GM18508 (cell line): ENCODE results near the gene BMPER.

Source experiments
- ATAC-seq: cut with Tn5 transposase; IDR thresholded peaks from one replicate; pipeline ENCODE4 v1.9.1; 2021; ENCODE audit warnings: moderate number of reproducible peaks; ENCODE audit not compliant: insufficient read depth, unreplicated experiment

The BMPER gene

DNA sequence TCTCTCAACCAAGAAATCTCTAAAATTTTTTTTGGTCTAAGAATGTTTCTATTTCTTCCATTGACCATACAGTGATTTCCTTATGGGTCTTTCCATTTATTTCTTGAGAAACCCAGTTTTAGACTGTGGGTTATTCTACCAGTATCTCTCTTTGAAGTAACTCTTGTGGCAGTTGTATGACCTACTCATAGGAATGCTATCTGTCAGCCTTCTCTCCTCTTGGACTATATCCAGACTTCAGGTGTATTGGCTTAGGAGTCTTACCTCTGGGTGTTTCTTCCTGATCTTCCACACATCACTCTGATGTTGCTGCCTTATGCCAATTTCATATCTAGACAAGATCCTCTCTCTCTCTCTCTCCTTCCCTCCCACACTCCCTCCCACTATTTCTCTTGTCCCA, 178.1 kb downstream of the BMPER start:
- no peak for ATAC-seq

DNA sequence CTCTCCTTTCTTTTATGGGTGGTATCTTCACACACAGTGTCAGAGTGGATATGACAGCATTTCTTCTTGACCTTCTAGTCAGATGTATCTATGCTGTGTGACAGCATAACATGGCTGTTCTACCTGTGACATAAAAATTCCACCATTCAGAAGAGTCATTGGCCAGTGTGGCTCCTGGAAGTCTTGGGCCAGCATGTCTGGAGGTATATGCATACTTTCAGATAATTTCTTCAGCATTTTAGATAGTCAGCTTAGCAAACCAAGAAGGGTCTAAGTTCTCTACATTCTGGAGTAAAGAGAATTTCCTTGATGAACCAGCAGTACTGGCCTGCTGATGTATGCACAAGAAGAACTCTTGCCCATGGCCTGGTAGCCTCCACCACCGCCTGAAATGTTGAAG, 179.3 kb downstream of the BMPER start:
- ATAC-seq: no peak

DNA sequence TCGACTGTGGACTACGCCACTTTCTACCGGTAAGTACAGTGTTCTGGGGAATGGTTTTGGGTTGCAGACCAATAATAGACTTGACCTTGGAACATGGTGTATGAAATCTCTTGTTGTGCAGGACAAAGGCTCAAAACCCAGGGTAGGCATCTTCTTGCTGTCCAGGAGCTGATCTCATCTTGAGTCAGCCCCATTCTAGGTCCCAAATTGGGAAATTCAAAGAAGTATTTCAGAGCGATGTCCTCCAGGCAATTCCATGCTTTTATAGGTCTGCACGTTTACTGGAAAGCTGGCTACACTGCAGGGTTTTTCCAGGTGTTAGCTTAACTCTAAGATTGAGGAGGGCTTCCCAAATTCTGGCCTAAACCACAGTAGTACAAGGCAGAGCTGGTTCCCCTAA, 180.7 kb downstream of the BMPER start:
- no peak for ATAC-seq

DNA sequence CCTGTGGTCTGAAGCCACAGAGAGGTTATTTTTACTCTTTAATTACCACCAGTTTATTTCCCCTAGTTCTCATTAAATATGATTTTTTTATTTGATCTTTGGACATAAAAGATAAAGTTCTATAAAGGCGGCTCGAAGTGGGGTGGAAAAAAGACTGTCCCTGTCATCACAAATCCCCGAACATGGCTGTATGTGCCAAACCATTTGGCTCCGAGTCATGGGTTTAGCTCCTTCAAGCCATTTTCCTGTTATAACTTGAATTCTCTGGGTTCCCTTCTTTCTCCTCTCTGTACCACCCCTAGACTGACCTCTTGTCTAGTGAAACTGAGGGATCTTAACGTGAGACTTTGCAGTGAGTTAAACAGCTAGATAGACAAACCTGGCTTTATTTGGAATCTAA, 181.6 kb downstream of the BMPER start:
- no peak for ATAC-seq

DNA sequence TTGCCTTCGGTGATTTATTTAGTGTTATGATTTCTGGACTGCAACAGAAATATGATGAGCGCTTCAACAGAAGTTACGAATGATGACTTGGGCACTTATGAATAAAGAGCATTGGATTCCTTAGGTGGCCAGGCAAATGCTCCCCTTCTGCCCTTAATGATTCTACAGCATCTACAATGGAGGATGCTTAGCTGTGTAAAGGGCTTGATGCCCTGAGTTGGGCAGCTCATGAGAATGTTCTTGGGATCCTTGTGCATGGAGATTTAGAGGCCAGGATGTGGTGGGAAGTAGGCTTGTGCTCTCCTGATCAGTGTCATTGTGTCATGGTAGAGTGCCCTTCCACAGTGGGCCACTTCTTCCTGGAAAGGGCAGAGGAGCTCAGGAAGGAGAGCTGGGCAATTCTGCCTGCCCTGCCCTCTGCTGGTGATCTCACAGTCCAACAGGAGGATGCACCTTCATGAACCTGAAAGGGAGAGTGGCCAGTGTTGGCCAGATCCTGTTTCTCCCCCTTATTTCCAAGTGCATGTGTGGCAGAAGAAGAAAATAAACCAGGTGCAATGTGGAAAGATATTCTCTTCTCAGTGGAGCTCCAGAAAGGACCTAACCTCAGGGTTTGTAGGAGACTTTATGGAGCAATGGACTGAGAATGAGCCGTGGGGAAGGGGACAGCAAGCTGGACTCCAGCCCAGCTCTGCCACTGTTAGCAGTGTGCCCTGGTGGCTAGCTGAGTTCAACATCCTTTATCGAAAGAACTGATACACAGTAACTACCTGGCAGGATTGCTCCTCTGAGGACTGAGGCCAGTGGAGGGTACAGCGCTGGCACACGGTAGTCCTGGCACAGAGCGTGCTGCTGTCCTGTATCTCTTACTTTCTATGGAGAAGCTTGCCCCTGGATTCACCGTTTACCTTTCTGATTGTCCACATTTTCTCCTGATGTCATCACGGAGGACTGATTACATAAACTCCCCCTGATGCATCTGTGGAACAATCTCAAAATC, 182.9 kb downstream of the BMPER start:
- no peak for ATAC-seq

DNA sequence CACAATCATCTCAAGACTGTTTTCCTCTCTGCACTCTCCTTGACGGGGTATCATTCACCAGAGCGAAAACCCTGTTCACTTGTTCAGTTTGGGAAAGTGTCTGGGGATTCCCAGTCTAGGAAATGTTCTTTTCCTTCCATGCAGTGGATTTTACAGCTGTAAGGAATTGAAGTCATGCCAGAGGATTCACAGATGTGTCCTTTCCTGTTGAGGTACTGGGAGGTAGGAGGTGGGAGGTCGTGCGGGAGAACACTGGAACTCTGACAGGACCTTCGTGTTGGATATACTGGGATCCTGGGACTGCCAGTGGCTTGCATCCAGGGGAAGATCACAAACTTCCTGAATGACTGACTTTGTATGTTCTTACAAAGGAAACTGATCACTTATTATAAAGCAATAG, 185.5 kb downstream of the BMPER start:
- ATAC-seq: no peak

DNA sequence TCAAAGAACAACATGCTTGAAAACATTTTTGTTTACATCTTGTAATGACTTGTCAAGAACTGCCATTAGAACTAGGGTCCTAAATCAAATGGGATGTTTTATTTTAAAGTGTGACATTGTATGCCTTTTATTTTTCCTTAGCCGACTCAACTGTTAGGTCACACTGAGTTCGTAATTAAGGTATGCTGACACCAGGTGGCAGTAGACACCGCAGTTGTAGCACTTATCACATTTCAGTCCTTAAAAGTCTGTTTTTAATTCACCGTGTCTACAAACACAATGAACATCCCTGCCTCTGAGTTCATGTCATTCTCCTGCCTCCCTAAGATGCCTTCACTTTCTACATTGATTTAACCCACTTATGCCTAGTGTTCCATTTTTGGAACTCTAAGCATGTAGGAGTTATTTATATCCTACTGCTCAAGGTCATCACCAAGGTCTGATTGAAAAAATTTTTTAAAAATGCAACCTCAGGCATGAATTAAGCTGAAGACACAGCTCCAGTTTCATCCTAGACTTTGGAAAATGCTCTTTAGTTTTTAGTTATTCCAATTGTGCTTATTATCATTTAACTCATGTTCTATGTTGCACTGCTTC, 186.1 kb downstream of the BMPER start:
- ATAC-seq: no peak

DNA sequence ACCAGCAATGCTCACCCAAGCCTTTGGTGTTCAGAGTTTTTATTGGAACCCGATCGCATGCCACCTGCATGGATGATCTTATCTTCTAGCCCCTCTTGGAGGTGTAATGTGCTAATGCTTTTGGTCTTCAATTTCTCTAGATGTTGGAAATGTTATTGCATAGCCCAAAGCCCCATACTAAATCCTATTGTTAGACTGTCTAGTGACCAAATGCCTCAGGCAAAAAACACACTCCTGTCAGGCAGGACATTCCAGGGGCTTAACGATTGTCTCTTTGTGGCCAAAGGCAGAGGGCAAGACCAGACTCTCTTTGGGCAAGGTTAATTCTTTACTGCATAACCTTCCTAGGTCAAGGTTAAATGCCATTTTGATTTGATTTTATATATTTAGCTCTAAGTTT, 187.9 kb downstream of the BMPER start:
- ATAC-seq: no peak

DNA sequence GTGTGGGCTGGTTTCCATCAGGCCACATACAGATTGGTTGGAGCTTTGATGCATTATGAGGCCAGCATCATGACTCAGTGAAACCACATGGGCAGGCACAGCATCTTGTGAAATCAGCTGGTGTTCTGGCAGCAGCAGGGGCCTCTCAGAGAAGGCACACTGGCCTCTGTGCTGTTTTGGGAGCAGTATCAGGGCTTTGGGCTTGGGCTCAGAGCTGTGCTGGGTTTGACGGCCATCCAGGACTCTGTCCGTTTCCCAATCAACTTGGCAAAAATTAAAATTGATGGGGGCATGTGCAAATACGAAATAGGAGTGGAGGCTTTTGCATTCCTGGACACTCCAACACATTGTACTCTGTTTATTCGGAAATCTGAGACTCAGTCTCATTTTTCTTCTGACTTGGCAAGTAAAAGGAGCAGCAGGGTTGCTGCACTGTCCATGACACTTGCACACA, 190.9 kb downstream of the BMPER start:
- no peak for ATAC-seq

DNA sequence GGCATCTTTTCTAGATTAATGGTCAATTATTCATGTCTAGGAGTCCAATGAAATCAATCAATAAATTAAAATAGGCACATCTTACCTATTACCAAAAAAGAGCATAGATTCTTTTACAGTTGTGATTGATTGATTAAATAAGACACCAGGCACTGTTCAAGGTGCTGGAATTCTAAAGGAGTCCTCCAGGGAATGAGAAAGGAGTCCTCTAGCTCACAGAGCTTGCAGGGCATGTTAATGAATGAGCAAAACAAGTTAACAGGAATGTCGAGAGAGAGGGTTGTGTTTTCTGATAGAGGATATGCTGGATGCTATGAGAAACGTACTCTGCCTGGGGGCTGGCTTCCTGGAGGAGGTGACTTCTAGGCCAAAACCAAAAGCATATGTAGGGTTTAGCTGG, 191.4 kb downstream of the BMPER start:
- ATAC-seq: no peak

DNA sequence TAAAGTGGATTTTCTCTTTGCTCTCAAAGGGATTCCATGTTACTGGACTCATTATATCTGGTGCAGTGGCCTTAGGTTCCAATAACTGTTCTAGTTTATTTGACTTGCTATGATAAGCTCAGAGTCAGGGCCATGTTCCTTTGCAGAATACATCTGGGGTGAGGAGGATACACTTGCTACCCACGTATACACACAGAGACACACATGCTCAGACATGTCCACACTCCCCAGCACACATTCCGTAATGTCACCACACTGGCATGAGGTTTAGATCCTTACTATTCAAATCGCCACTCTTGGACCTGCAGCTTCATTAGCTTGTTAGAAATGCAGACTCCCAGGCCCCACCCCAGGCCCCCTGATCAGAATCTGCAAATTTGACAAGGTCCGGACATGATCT, 195.3 kb downstream of the BMPER start:
- ATAC-seq: no peak

DNA sequence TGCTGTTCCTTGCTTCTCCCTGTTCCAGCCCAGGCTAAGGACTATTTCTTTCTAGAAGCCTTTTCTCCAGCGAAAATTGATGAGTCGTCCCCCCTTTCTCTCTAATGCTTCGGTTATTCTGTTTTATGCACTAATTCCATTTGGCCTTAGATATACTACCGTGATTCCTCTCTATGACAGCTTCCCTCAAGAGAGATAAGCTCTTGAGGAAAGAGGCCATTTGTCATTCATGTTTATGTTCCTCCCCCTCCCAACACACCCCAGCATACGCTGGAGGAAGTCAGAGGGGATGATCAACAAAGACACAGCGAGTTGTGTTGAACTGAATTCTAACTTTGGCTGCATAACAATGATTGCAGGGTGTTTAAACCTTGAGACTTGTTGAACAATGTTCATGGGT, 198.8 kb downstream of the BMPER start:
- no peak for ATAC-seq

DNA sequence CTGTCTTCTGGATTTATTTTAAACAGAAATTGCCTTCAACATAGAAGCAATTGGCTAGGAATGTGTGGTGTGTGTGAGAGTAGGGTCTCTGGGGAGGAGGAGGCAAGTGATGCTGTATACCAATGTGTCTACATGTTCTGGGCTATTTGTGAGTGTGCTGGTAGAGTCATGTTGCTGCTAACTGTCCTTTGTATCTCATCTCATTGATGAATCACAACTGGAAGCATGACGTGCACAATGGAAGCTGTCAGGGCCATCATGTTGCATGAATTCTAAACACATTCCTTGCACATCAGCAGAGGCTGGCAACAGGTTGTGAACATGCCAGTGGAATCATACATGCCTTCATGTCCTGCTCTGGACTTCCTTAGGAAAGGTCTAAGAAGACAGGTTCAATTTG, 199.7 kb downstream of the BMPER start:
- ATAC-seq: no peak

DNA sequence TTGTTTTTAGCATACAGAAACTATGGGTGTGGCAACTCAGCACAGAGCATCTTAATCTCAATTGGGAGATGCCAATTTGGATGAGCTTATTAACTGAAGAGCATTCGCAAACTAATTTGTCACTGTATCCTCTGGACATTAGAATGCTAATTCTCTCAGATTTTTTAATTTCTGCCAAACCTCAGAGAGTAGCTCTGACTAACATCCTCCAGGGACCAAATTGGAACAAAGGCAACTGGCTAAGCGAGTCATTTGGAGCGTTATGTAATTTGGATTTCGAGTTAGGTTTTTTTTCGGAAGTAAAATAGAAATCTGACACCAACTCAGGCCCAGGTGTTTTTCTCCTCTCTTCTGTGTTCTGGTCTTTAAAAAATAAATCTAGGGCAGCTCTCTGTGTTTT, 201.9 kb downstream of the BMPER start:
- ATAC-seq: no peak

DNA sequence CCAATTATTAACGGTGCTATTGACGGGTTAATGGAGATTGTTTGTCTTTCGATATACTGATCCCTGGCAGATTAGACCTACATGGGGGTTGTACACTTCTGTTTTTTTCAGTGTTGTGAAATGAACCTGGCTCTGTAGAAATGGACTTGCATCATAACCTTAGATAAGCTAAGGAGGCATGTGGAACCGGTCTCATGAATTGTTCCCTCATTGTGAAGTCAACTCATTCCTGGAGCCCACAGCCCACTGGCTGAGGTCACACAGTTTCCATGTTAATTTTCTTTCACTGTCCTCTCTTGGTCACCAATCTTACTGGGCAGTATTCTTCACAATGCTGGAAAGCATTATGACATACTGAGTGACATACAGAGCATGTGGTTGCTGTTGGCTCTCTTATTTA, 202.8 kb downstream of the BMPER start:
- ATAC-seq: no peak

DNA sequence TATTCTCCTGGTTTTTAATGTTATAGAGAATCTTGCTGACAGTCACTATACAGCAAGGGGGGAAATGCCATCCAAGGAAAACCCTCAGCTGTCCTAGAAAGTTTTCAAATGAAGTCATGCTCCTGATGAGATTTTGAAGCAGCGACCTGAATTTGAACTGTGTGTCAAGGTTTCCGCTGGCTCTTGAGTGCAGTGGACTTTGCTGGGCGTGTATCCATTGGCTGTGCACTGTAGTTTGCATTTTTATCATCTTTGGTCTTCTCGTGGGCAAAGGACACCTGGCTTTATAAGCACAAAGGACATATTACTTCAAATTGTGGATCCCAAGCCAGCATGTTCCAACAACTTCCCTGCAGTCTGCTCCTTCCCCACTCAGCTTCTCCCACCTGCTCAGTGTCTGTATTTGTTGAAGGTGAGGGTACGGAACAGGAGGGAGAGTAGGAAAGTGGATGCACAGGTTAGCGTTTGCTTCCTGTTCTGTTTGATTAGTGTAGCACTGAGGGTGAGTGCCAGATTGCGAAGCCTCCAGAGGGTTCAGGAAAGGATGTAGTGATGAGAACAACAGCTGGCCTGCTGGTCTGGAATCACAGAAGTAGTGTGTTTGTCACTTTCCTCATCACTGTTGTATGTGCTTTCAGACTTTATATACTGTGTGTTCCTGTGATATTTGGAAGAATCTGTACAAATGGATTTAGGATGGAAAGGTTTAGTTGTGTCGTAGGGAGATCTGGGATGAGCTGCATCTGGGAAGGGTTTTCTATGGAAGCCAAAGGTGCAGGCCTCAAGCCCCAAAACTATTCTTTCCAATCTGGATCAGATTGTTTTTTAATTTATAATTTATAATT, 204.8 kb downstream of the BMPER start:
- no peak for ATAC-seq

DNA sequence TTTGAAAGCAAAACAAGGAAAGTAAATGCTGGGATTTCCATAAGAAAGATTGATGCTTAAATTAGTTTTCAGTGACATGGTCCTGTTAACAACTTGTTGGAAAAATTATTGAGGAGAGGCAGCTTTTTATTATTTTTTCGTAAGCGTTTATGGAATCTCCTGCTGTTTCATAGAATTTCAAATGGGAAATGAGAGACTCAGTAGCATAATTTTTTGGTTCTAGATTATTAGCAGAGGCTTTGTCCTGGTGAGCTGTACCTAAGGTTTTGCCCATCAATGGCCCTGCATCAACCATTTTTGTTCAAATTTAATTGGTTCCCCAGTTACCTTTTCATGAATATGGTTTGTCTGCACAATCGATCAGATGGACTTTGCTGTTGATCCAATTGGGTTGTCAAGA, 205.7 kb downstream of the BMPER start:
- no peak for ATAC-seq

DNA sequence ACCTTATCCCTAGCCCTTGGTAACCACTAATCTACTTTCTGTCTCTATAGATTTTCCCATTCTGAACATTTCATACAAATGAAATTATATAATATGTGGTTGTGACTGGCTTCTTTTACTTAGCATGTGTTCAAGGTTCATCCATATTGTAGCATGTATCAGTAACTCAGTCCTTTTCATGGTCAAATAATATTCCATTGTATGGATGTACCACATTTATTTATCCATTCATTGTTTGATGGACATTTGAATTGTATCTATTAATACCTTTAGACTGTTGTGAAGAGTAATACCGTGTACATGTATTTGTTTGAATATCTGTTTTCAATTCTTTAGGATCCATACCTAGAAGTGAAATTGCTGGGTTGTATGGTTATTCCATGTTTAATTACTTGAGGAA, 210.2 kb downstream of the BMPER start:
- no peak for ATAC-seq

DNA sequence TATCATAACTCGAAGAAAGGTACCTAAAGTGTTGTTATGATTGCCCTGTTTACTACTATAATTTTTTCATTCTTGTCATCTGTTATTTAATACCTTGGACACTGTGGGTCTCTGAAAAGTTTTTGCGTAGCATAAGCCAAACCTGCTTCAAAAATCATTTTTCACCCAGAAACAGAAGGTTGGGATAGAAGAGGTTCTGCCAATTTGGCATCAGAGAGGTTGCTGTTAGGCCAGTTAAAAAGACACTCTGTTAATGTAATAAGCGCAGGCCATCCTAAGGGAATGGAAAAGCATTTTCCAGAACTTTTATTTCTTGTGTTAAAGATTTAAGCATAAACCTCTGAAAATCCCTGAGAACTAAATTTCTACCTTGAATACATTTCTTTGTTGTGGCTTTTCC, 212.2 kb downstream of the BMPER start:
- ATAC-seq: no peak

DNA sequence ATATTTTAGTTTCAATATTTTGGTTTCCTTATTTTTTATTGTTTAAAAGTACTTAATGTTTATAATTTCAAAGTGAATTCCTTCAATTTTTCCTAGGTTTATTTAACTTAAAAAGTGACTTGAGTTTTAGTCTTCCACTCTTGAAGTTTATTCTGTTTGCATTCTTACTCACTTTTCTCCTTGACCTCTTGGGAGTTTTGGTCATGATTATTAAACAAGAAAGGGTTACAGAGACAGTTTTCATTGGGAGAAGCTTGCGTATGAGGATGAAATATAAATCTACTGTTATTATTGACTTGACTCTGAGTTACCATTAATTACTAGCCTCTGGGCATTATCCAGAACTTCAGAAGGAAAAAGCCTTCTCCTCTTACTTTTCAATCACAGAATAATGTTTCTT, 216.0 kb downstream of the BMPER start:
- no peak for ATAC-seq

DNA sequence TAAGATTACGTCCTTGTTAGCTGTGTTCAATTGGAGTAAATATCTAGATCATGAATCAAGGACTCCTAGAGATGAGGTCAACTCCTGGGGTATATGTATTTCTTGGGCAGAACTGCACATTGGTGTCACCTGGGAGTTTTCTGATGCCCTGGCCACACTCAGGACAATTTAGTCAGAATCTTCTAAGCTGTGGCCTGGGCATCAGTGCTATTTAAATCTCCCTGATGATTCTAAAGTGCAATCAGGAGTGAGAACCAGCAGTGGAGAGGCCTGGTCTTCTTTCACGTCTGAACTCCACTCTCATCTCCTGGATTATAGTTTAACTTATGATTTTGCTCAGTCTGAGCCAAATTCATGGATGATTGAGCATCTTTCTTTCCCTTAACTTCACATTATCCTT, 218.0 kb downstream of the BMPER start:
- ATAC-seq: no peak
